SU-DHL-6 (cell line): ENCODE measurements around the gene LYZL6.

ENCODE experiments used
- EZH2phosphoT487 ChIP-seq: fragments of 200-600 bp; sonication (generic), shearing (Covaris generic); conservative IDR thresholded peaks from 2 replicates; pipeline ENCODE4 v1.6.1; 2018; ENCODE audit warnings: mild to moderate bottlenecking, antibody characterized with exemption, low read length, moderate library complexity, mixed read lengths
- TF ChIP-seq, protein P1 (sequence below): fragments of 200-600 bp; sonication (generic); IDR thresholded peaks from one replicate; pipeline ENCODE4 v1.5.1; 2017; ENCODE audit warnings: antibody characterized with exemption, mild to moderate bottlenecking, low read length, moderate library complexity; ENCODE audit not compliant: insufficient read depth, poor library complexity, severe bottlenecking

DNA sequence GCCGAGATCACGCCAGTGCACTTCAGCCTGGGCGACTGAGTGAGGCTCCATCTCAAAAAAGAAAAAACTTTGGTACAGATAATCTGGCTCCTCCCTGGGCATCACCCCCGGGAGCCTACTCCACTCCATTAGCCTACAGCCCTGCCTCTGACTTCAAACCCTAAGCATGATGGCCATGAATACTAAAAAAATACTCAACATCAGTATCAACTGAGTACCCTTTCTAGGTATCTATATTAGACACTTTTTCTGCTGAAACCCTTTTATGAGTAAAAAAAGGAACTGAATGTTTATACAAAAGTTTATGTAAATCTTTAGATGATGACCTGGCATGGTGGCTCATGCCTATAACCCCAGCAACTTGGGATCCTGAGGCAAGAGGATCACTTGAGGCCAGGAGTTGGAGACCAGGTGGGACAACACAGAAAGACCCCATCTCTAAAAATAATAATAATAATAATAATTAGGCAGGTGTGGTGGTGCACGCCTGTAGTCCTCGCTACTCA is 19.9 kb downstream of the LYZL6 start:
- TF ChIP-seq, protein P1, sequence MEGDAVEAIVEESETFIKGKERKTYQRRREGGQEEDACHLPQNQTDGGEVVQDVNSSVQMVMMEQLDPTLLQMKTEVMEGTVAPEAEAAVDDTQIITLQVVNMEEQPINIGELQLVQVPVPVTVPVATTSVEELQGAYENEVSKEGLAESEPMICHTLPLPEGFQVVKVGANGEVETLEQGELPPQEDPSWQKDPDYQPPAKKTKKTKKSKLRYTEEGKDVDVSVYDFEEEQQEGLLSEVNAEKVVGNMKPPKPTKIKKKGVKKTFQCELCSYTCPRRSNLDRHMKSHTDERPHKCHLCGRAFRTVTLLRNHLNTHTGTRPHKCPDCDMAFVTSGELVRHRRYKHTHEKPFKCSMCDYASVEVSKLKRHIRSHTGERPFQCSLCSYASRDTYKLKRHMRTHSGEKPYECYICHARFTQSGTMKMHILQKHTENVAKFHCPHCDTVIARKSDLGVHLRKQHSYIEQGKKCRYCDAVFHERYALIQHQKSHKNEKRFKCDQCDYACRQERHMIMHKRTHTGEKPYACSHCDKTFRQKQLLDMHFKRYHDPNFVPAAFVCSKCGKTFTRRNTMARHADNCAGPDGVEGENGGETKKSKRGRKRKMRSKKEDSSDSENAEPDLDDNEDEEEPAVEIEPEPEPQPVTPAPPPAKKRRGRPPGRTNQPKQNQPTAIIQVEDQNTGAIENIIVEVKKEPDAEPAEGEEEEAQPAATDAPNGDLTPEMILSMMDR = no peak
- TF ChIP-seq EZH2phosphoT487 = no peak
